ENCODE results near the gene LLGL2.

LLGL2 gene

GRCh38 chr17:75571197-75571884, 45.8 kb downstream of the LLGL2 start:
- TF ChIP-seq POLR2AphosphoS5 (IDR thresholded peaks at IDR 0.05; ENCODE audit: low read depth) (peak; percentile 92), GABPA (IDR thresholded peaks at IDR 0.05; ENCODE audit: low read depth) (no peak), SPI1 (IDR thresholded peaks at IDR 0.05; ENCODE audit: borderline replicate concordance, low read depth) (peak; percentile 100), REST (IDR thresholded peaks at IDR 0.05; ENCODE audit: insufficient replicate concordance, low read depth) (peak; percentile 38)
- peak overlapping the region; percentile 86 for H3K27ac ChIP-seq (replicated peaks)
- H3K27me3 ChIP-seq (ENCODE audit: insufficient read depth, poor library complexity, severe bottlenecking), result no peaks in the 10 kb centered on the region
- H3K4me3 ChIP-seq (replicated peaks; ENCODE audit: insufficient read depth, low read length), result peak overlapping the region; percentile 57
- peak; percentile 87 to 96 for DNase-seq (ENCODE audit: low read depth in 1 of 2, low spot score in 1 of 2)

DNA sequence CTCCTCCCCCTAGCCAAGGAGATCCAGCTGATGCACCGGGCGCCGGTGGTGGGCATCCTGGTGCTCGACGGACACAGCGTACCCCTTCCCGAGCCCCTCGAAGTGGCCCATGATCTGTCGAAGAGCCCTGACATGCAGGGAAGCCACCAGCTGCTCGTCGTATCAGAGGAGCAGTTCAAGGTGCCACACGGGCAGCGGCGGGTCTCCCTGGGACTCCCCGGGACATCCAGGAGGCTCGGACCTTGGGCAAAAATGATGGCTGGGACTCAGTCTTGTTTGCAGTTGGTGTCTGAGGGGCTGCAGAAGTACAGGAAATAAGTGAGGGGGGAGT, 46.4 kb downstream of the LLGL2 start:
- no peak for DNase-seq (ENCODE audit: low read depth in 1 of 2, low spot score in 1 of 2)
- H3K4me3 ChIP-seq (replicated peaks; ENCODE audit: insufficient read depth, low read length), result peak overlapping the region; percentile 57
- H3K27me3 ChIP-seq (ENCODE audit: insufficient read depth, poor library complexity, severe bottlenecking), result no peaks in the 10 kb centered on the region
- peak overlapping the region; percentile 86 for H3K27ac ChIP-seq (replicated peaks)
- no peak for TF ChIP-seq GABPA (IDR thresholded peaks at IDR 0.05; ENCODE audit: low read depth)
- TF ChIP-seq SPI1 (IDR thresholded peaks at IDR 0.05; ENCODE audit: borderline replicate concordance, low read depth), result no peak
- no peak for TF ChIP-seq REST (IDR thresholded peaks at IDR 0.05; ENCODE audit: insufficient replicate concordance, low read depth)
- no peak for TF ChIP-seq POLR2AphosphoS5 (IDR thresholded peaks at IDR 0.05; ENCODE audit: low read depth)
- TF ChIP-seq CTCF (IDR thresholded peaks at IDR 0.05; ENCODE audit: insufficient read depth, low read length), result no peak

- Histone ChIP-seq H3K27me3 (ENCODE audit: insufficient read depth, poor library complexity, severe bottlenecking) (no peaks in the 10 kb centered on the region), H3K27ac (replicated peaks) (no peak overlapping the region), H3K4me3 (replicated peaks; ENCODE audit: insufficient read depth, low read length) (no peak overlapping the region)
- no peak for DNase-seq (ENCODE audit: low read depth in 1 of 2, low spot score in 1 of 2)
- no peak for TF ChIP-seq GABPA (IDR thresholded peaks at IDR 0.05; ENCODE audit: low read depth)
- no peak for TF ChIP-seq SPI1 (IDR thresholded peaks at IDR 0.05; ENCODE audit: borderline replicate concordance, low read depth)
- TF ChIP-seq REST (IDR thresholded peaks at IDR 0.05; ENCODE audit: insufficient replicate concordance, low read depth), result no peak
- no peak for TF ChIP-seq POLR2AphosphoS5 (IDR thresholded peaks at IDR 0.05; ENCODE audit: low read depth)
- no peak for TF ChIP-seq CTCF (IDR thresholded peaks at IDR 0.05; ENCODE audit: insufficient read depth, low read length)
Observed at GRCh38 chr17:75572713-75573539, 47.4 kb downstream of the LLGL2 start.
